HG03565 (cell line): ENCODE data around the gene OR5A2.
"Not testable (repeated sequence)": the region's sequence is repeated elsewhere in the genome, so short reads cannot be mapped to it uniquely, and the experiment has no call there.

Source experiments
- ATAC-seq: cut with Tn5 transposase; IDR thresholded peaks from one replicate; pipeline ENCODE4 v1.9.1; 2021; ENCODE audit warnings: mild to moderate bottlenecking, moderate library complexity; ENCODE audit not compliant: unreplicated experiment

Gene OR5A2

GRCh38 chr11:59426361-59427067 is at the start of gene OR5A2:
Gene OR5A2, minus strand, starts transcription at chr11:59426413. Its CDS starts 3,460 bp downstream, at chr11:59422953.
- no peak for ATAC-seq

GRCh38 chr11:59475176-59475575 is 49.0 kb upstream of the OR5A2 start:
- no peak for ATAC-seq

GRCh38 chr11:59473015-59473414 is 46.8 kb upstream of the OR5A2 start, which contains the start of gene OR4D10:
Gene OR4D10, plus strand, starts transcription at chr11:59473315. Its CDS starts 4,115 bp downstream, at chr11:59477430.
- no peak for ATAC-seq

- ATAC-seq: no peak
Measured at GRCh38 chr11:59463190-59463641, 37.0 kb upstream of the OR5A2 start.

- ATAC-seq: no peak
Measured at GRCh38 chr11:59459916-59460315, 33.7 kb upstream of the OR5A2 start.

- no peak for ATAC-seq
Measured at GRCh38 chr11:59456661-59457060, 30.4 kb upstream of the OR5A2 start, which contains the start of gene OR4D6. Gene OR4D6, plus strand, starts transcription at chr11:59456961. Its CDS starts 0 bp downstream, at chr11:59456961.

- ATAC-seq: no peak
Measured at GRCh38 chr11:59448484-59448883, 22.3 kb upstream of the OR5A2 start.

GRCh38 chr11:59445624-59446023 is 19.4 kb upstream of the OR5A2 start:
- not testable (repeated sequence) for ATAC-seq

GRCh38 chr11:59437770-59438169 is 11.6 kb upstream of the OR5A2 start:
- no peak for ATAC-seq

- no peak for ATAC-seq
Measured at GRCh38 chr11:59436169-59436568, 10.0 kb upstream of the OR5A2 start, which contains the start of gene OR5A1. Gene OR5A1, plus strand, starts transcription at chr11:59436469. Its CDS starts 6,700 bp downstream, at chr11:59443169.

- peak; percentile 84 for ATAC-seq
Measured at GRCh38 chr11:59429924-59430516, 3.8 kb upstream of the OR5A2 start.

GRCh38 chr11:59427068-59427382 is 812 bp upstream of the OR5A2 start:
- ATAC-seq: no peak

GRCh38 chr11:59425131-59425530 is 1.1 kb downstream of the OR5A2 start:
- no peak for ATAC-seq

- ATAC-seq: no peak
Measured at GRCh38 chr11:59423835-59424234, 2.4 kb downstream of the OR5A2 start.

- no peak for ATAC-seq
Measured at GRCh38 chr11:59418156-59418555, 8.1 kb downstream of the OR5A2 start.

- no peak for ATAC-seq
Measured at GRCh38 chr11:59417023-59417422, 9.2 kb downstream of the OR5A2 start.

GRCh38 chr11:59416613-59417012 is 9.6 kb downstream of the OR5A2 start:
- ATAC-seq: no peak

GRCh38 chr11:59415111-59415510 is 11.1 kb downstream of the OR5A2 start:
- no peak for ATAC-seq

GRCh38 chr11:59413646-59414045 is 12.6 kb downstream of the OR5A2 start:
- ATAC-seq: no peak

GRCh38 chr11:59403546-59403945 is 22.7 kb downstream of the OR5A2 start:
- ATAC-seq: no peak

GRCh38 chr11:59401262-59401552 is 25.0 kb downstream of the OR5A2 start:
- no peak for ATAC-seq

GRCh38 chr11:59400461-59401261 is 25.6 kb downstream of the OR5A2 start:
- ATAC-seq: no peak
